ENCODE measurements around the gene POLR2E.

DNA sequence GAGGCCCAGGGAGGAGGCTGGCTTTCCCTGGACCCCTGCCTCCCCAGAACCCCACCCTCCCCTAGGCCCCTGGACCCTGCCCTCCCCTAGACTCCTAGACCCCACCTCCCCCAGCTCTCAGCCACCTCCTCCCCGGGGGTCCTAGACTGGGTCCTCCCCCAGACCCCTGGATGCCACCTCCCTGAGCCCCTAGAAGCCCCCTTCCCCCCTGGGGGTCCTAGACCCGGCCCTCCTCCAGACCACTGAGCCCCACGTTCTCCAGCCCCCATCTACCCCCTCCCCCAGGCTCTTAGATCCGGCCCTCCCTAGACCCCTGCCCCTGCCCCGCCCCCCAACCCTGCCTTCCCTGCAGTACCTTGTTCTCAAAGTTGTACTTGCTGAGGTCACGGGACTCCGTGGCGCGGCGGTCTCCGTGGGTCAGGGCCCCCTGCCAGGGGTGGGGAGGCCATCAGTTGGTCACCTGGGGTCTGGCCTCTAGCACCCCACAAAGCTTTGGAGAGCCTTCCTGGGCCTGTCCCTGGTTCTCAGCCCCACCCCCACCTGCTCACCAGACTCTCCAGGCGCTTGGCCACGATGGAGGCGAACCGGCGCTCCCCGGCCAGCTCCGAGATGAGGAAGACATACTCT lies 16.6 kb upstream of the POLR2E start:
- TF ChIP-seq CTCF (optimal IDR thresholded peaks at IDR 0.05 in 1 of 3, IDR thresholded peaks at IDR 0.05 in 1 of 3, conservative IDR thresholded peaks at IDR 0.05 in 1 of 3; ENCODE audit: extremely low read depth in 1 of 3, insufficient read depth in 2 of 3, low read length in 3 of 3) (no peak), EZH2 (IDR thresholded peaks at IDR 0.05; ENCODE audit: low read length) (no peak)
